ENCODE measurements around the gene IFNL3. TPM values are rescaled to one million over a fixed set of nuclear protein-coding genes. Genes with fewer than 3 reads are reported as not detected.

The IFNL3 gene
- total and polyA plus RNA-seq, 11 donors, result not detected

GRCh38 chr19:39200803-39201115 is 44.0 kb downstream of the IFNL3 start:
- Histone ChIP-seq H3K9me3 (no peaks in the 10 kb centered on the region), H3K27ac (no peak overlapping the region), H3K4me1 (peaks cover 0 to 9% (median 0%) of the 10 kb centered on the region in 12 donors), H3K36me3 (no peaks in the 10 kb centered on the region), H3K4me3 (no peak overlapping the region), H3K27me3 (peaks cover 21 to 98% (median 84%) of the 10 kb centered on the region in 9 donors)
- intact Hi-C loops (cut with DNase I), result loop anchor here in 2 of 10 donors (10.0 kb wide), 1 partner anchor 114 kb away; no protein-coding TSS in a partner anchor
- ATAC-seq (no peak), DNase-seq (no peak)
- TF ChIP-seq POLR2A (IDR thresholded peaks at IDR 0.05), result no peak
- TF ChIP-seq CTCF (IDR thresholded peaks at IDR 0.05), result no peak
- 75 to 87% (median 82%) methylated on average over 3 of the region's 3 CpGs for WGBS, 4 donors

GRCh38 chr19:39200066-39200802 is 44.6 kb downstream of the IFNL3 start:
- ATAC-seq, result no peak
- peaks cover 23 to 99% (median 85%) of the 10 kb centered on the region in 9 donors for H3K27me3 ChIP-seq
- WGBS, 4 donors, result 79 to 89% (median 84%) methylated on average over 8 to 32 of the region's 32 CpGs

GRCh38 chr19:39199025-39199424 is 45.8 kb downstream of the IFNL3 start:
- ATAC-seq, result peak in 3 of 4 donors; percentile 34 to 66 (median 63)

More at GRCh38 chr19:39200066-39200802, 44.6 kb downstream of the IFNL3 start:
- Histone ChIP-seq H3K36me3 (no peaks in the 10 kb centered on the region), H3K9me3 (no peaks in the 10 kb centered on the region), H3K27ac (no peak overlapping the region), H3K4me3 (no peak overlapping the region), H3K4me1 (peaks cover 0 to 9% (median 0%) of the 10 kb centered on the region in 12 donors)
- intact Hi-C loops (cut with DNase I), result loop anchor here in 2 of 10 donors (10.0 kb wide), 1 partner anchor 115 kb away; no protein-coding TSS in a partner anchor
- no peak for DNase-seq
- TF ChIP-seq POLR2A (IDR thresholded peaks at IDR 0.05) (no peak), CTCF (IDR thresholded peaks at IDR 0.05) (no peak)

More at GRCh38 chr19:39199025-39199424, 45.8 kb downstream of the IFNL3 start:
- Histone ChIP-seq H3K4me1 (peaks cover 0 to 9% (median 0%) of the 10 kb centered on the region in 12 donors), H3K9me3 (no peaks in the 10 kb centered on the region), H3K4me3 (no peak overlapping the region), H3K27ac (no peak overlapping the region), H3K36me3 (no peaks in the 10 kb centered on the region), H3K27me3 (peaks cover 25 to 99% (median 79%) of the 10 kb centered on the region in 9 donors)
- TF ChIP-seq CTCF (IDR thresholded peaks at IDR 0.05), result no peak
- TF ChIP-seq POLR2A (IDR thresholded peaks at IDR 0.05), result no peak
- peak in 1 of 5 donors; percentile 38 for DNase-seq
- WGBS, 4 donors, result 29 to 40% (median 32%) methylated on average over 7 to 11 of the region's 11 CpGs
- intact Hi-C loops (cut with DNase I), result loop anchor here in 1 of 10 donors (10.0 kb wide), 1 partner anchor 126 kb away; the partner anchor contains the start of gene LRFN1

Measured in heart left ventricle (tissue), 16 donors.